Activated CD8-positive, alpha-beta memory T cell treated with anti-CD3 and anti-CD28 coated beads, Interleukin-2, amount 50 U/mL, for 1 hour (primary cell): Measurements from ENCODE around the gene VCPKMT.

ENCODE experiments used
- DNase-seq: peaks from one replicate; pipeline ENCODE4 v3.0.0-alpha.2; 2020; ENCODE audit errors: extremely low read depth

Gene VCPKMT

GRCh38 chr14:50116181-50116956 lies at the start of gene VCPKMT:
Gene VCPKMT (minus strand): TSS chr14:50116572. CDS start chr14:50116552, 20 bp downstream.
- peak; percentile 87 for DNase-seq

- no peak for DNase-seq
These were observed 39.7 kb upstream of the VCPKMT start for GRCh38 chr14:50156111-50156510.

GRCh38 chr14:50148799-50149198 lies 32.4 kb upstream of the VCPKMT start:
- no peak for DNase-seq

- no peak for DNase-seq
These were observed 22.8 kb upstream of the VCPKMT start for GRCh38 chr14:50139192-50139591.

- no peak for DNase-seq
These were observed 11.4 kb upstream of the VCPKMT start for GRCh38 chr14:50127802-50128201.

- no peak for DNase-seq
These were observed 6.7 kb upstream of the VCPKMT start for GRCh38 chr14:50123062-50123461.

GRCh38 chr14:50122291-50122690 lies 5.9 kb upstream of the VCPKMT start:
- no peak for DNase-seq

GRCh38 chr14:50121486-50121885 lies 5.1 kb upstream of the VCPKMT start:
- DNase-seq: no peak

GRCh38 chr14:50117456-50117855 lies 1.1 kb upstream of the VCPKMT start:
- no peak for DNase-seq

- no peak for DNase-seq
These were observed 594 bp upstream of the VCPKMT start for GRCh38 chr14:50116966-50117365.

- no peak for DNase-seq
These were observed 2.9 kb downstream of the VCPKMT start for GRCh38 chr14:50113381-50114035.

- no peak for DNase-seq
These were observed 5.9 kb downstream of the VCPKMT start for GRCh38 chr14:50110323-50111037.

GRCh38 chr14:50109342-50109741 lies 7.0 kb downstream of the VCPKMT start:
- DNase-seq: no peak

GRCh38 chr14:50107850-50108249 lies 8.5 kb downstream of the VCPKMT start:
- DNase-seq: no peak

GRCh38 chr14:50106178-50106577 lies 10.2 kb downstream of the VCPKMT start:
- DNase-seq: no peak

GRCh38 chr14:50103558-50103957 lies 12.8 kb downstream of the VCPKMT start:
- no peak for DNase-seq

GRCh38 chr14:50101417-50101816 lies 15.0 kb downstream of the VCPKMT start:
- no peak for DNase-seq

GRCh38 chr14:50100805-50101204 lies 15.6 kb downstream of the VCPKMT start:
- no peak for DNase-seq

GRCh38 chr14:50099335-50099734 lies 17.0 kb downstream of the VCPKMT start:
- no peak for DNase-seq

- DNase-seq: no peak
These were observed 20.5 kb downstream of the VCPKMT start for GRCh38 chr14:50095895-50096294.

- no peak for DNase-seq
These were observed 22.2 kb downstream of the VCPKMT start for GRCh38 chr14:50094056-50094755.

GRCh38 chr14:50093496-50093895 lies 22.9 kb downstream of the VCPKMT start:
- DNase-seq: no peak
